LHCN-M2 (cell line): Measurements from ENCODE around the gene BCL2L11. TPM values are rescaled to one million over a fixed set of nuclear protein-coding genes. Genes with fewer than 3 reads are reported as not detected.
A peak's percentile ranks its signal among the peaks of the same experiment; 100 is the strongest.

Experiments used
- DNase-seq: peaks from one replicate; pipeline ENCODE4 v3.0.0-alpha.2; 2012; ENCODE audit warnings: low read depth
- total RNA-seq: library from RNA; depleted of rRNA; stranded (reverse); fragments of >200 nt; gene quantifications from 2 replicates; pipeline ENCODE4 v1.2.3, GENCODE V29; 2014

The BCL2L11 gene
- total RNA-seq, 1 experiment from 2014 or later = 6.9 TPM

GRCh38 chr2:111168528-111169239 is 48.0 kb downstream of the BCL2L11 start:
- peak; percentile 94 for DNase-seq

GRCh38 chr2:111169268-111169667 is 48.6 kb downstream of the BCL2L11 start:
- DNase-seq = no peak

GRCh38 chr2:111169924-111170323 is 49.2 kb downstream of the BCL2L11 start:
- DNase-seq = no peak

GRCh38 chr2:111171337-111171930 is 50.7 kb downstream of the BCL2L11 start:
- DNase-seq = no peak

- no peak for DNase-seq
Observed at GRCh38 chr2:111172666-111173065, 52.0 kb downstream of the BCL2L11 start.

GRCh38 chr2:111173338-111173737 is 52.6 kb downstream of the BCL2L11 start:
- no peak for DNase-seq

GRCh38 chr2:111173856-111174255 is 53.1 kb downstream of the BCL2L11 start:
- DNase-seq = no peak

GRCh38 chr2:111175615-111176014 is 54.9 kb downstream of the BCL2L11 start:
- DNase-seq = no peak

GRCh38 chr2:111176388-111176787 is 55.7 kb downstream of the BCL2L11 start:
- no peak for DNase-seq

GRCh38 chr2:111176867-111177266 is 56.2 kb downstream of the BCL2L11 start:
- no peak for DNase-seq

- DNase-seq = no peak
Observed at GRCh38 chr2:111178296-111178695, 57.6 kb downstream of the BCL2L11 start.

GRCh38 chr2:111178730-111179405 is 58.2 kb downstream of the BCL2L11 start:
- peak; percentile 65 for DNase-seq

- DNase-seq = no peak
Observed at GRCh38 chr2:111182121-111182520, 61.4 kb downstream of the BCL2L11 start.

GRCh38 chr2:111182740-111183139 is 62.0 kb downstream of the BCL2L11 start:
- no peak for DNase-seq

GRCh38 chr2:111184725-111185310 is 64.1 kb downstream of the BCL2L11 start:
- DNase-seq = no peak

- DNase-seq = no peak
Observed at GRCh38 chr2:111185361-111186022, 64.8 kb downstream of the BCL2L11 start.

GRCh38 chr2:111186121-111186715 is 65.5 kb downstream of the BCL2L11 start:
- no peak for DNase-seq

GRCh38 chr2:111186933-111187332 is 66.2 kb downstream of the BCL2L11 start:
- DNase-seq = no peak

GRCh38 chr2:111188681-111189080 is 68.0 kb downstream of the BCL2L11 start:
- DNase-seq = no peak

GRCh38 chr2:111189106-111189505 is 68.4 kb downstream of the BCL2L11 start:
- DNase-seq = no peak

- no peak for DNase-seq
Observed at GRCh38 chr2:111190816-111191540, 70.3 kb downstream of the BCL2L11 start.
